Activated CD4-positive, alpha-beta T cell treated with anti-CD3 and anti-CD28 coated beads, Interleukin-2, amount 10 ng/mL, durations not matched to agents 7 days and 5 days (primary cell): Measurements from ENCODE around the gene ZDHHC19. TPM values are rescaled to one million over a fixed set of nuclear protein-coding genes. Genes with fewer than 3 reads are reported as not detected.
A peak's percentile ranks its signal among the peaks of the same experiment; 100 is the strongest.

Experiments used
- CTCF ChIA-PET: fragments of 350-600 bp; sonication (Branson Sonifier 250); formaldehyde crosslinking; loops from one replicate; lab custom pipeline; 2021; ENCODE audit warnings: antibody characterized with exemption; lab: Charles Lee
- POLR2A ChIA-PET: fragments of 350-600 bp; sonication (Branson Sonifier 250); formaldehyde crosslinking; loops from one replicate; lab custom pipeline; 2021; ENCODE audit warnings: antibody characterized with exemption; lab: Charles Lee
- DNase-seq: peaks from one replicate; pipeline ENCODE4 v3.0.0-alpha.2; 2020
- H3K27ac Mint-ChIP-seq: one replicate; pipeline ENCODE4 v1.8.0; 2021; ENCODE audit warnings: mild to moderate bottlenecking, moderate library complexity, mixed read lengths
- H3K27me3 Mint-ChIP-seq: one replicate; pipeline ENCODE4 v1.8.0; 2021; ENCODE audit warnings: mixed read lengths
- H3K36me3 Mint-ChIP-seq: one replicate; pipeline ENCODE4 v1.8.0; 2021; ENCODE audit warnings: low read depth, mixed read lengths
- H3K4me1 Mint-ChIP-seq: one replicate; pipeline ENCODE4 v1.8.0; 2021; ENCODE audit warnings: mixed read lengths
- H3K4me3 Mint-ChIP-seq: one replicate; pipeline ENCODE4 v1.8.0; 2021; ENCODE audit warnings: mild to moderate bottlenecking, moderate library complexity, mixed read lengths
- H3K9me3 Mint-ChIP-seq: one replicate; pipeline ENCODE4 v1.8.0; 2021; ENCODE audit warnings: mixed read lengths
- total RNA-seq, 2 experiments: library from RNA; stranded (reverse); gene quantifications; one replicate each; pipeline ENCODE4 v1.2.3, GENCODE V29; 2021

The ZDHHC19 gene
- total RNA-seq, 2 experiments from 2014 or later = not detected

DNA sequence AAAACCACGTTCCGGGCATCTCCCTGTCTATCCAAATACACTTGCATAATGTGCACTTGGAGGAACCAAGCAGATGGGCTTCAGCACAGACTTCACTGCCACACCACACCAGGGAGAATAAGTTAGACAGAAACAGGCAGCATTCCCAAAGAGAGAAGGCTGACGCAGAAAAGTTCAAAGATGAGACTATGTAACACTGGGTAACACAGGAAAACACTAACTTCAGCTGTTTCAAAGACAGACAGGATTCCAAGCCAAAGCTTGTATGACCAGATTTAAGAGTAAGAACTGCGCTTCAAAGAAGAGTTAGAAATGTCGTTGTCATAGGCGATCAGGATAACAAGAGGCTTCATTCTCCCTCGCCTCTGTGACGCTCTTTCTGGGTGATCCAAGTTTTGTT is 25.0 kb upstream of the ZDHHC19 start:
- H3K9me3 Mint-ChIP-seq = no peaks in the 10 kb centered on the region
- H3K4me3 Mint-ChIP-seq = no peak overlapping the region
- H3K27me3 Mint-ChIP-seq = no peaks in the 10 kb centered on the region
- peaks cover 19% of the 10 kb centered on the region for H3K36me3 Mint-ChIP-seq
- no peak for DNase-seq
- ChIA-PET CTCF (interaction anchor here (0.8 to 1.8 kb wide), 2 partner anchors 17 kb away, joined by 3 to 5 read pairs; no protein-coding TSS in a partner anchor), POLR2A (no interaction called here)
- no peak overlapping the region for H3K27ac Mint-ChIP-seq
- H3K4me1 Mint-ChIP-seq = peaks cover 9% of the 10 kb centered on the region

DNA sequence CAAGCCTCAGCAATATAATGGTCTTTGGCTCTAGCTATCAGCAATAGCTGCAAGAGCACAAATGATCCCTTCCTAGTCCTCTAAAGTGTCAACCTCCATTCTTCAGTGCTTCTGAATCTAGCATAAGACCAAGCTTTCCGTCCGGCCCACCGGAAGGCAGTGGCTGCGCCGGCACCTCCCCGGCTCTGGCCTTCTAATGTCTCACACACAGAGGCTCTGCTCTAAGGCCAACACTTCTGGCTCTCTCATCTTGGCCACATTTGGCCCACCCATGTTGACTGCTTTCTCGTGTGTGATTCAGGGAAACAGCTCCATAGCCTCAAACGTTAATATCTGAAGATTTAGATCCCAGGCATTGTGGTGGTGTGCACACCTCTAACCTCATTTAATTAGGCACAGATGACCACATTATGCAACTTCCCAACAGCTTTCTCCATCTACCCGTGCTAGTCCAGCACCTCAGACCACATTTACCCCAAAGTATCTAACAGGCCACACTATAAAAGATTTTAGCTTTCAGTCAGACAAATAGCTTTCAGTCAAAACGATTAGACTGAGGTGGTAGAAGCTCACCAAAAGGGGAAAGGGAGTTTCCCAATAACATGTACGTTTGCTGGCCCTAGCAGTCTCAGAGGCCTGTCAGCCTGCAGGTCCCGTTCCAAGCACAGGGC is 24.4 kb upstream of the ZDHHC19 start:
- no peak overlapping the region for H3K27ac Mint-ChIP-seq
- peaks cover 9% of the 10 kb centered on the region for H3K4me1 Mint-ChIP-seq
- CTCF ChIA-PET = interaction anchor here (0.7 to 1.8 kb wide), 4 partner anchors 16 to 293 kb away, joined by 3 to 5 read pairs (median 3); no protein-coding TSS in a partner anchor

DNA sequence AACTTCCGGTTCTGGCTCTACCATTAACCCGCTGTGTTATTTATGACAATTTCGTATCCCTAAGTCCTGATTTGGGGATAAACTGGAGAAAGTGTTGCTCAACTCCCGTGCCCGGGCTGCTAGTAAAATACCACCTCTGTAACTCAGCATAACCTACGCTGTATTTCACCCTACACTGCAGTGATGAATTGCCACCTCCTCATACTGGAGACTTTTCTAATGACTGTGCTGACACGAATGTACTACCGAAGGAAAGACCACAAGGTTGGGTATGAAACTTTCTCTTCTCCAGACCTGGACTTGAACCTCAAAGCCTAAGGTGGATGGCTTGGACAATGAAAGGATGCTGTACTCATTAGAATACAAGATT is 21.7 kb upstream of the ZDHHC19 start:
- Mint-ChIP-seq H3K36me3 (peaks cover 8% of the 10 kb centered on the region), H3K4me1 (peaks cover 9% of the 10 kb centered on the region), H3K9me3 (no peaks in the 10 kb centered on the region), H3K27me3 (no peaks in the 10 kb centered on the region), H3K27ac (no peak overlapping the region), H3K4me3 (no peak overlapping the region)
- CTCF ChIA-PET = no interaction called here
- no peak for DNase-seq
- POLR2A ChIA-PET = no interaction called here

More for the DNA sequence above, 24.4 kb upstream of the ZDHHC19 start:
- Mint-ChIP-seq H3K9me3 (no peaks in the 10 kb centered on the region), H3K27me3 (no peaks in the 10 kb centered on the region), H3K36me3 (peaks cover 16% of the 10 kb centered on the region), H3K4me3 (no peak overlapping the region)
- POLR2A ChIA-PET = no interaction called here
- DNase-seq = no peak

DNA sequence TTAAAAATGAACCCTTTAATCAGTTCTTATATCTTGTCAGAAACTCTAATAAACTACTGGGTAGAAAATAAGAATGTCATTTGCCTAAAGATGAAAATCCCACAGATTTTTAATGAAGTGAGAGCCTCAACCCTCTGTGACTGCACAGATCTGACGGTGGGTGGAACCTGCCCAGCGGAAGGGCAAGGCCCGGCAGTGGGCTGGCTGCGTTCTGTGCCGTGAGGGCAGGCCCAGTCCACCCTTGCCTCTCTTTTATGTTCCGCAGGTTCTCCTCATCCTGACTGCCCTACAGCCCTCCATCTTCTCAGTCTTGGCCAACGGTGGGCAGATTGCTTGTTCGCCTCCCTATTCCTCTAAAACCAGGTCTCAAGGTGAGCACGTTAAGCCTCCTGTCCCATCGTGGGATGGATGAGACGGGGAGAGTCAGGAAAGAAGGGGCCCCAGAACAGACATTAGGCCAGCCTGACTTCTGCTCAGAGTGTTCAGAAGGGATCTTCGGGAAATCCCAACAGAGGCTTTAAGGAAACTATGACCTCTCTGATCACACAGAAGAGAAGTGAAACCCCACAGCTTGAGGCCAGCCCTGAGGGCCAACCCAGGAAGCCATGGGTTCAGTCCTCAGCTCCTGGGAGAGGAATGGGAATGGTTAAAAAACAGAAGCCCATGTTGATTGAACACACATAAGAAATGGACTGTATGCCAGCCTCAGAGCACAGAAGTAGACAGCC is 21.1 kb upstream of the ZDHHC19 start:
- Mint-ChIP-seq H3K36me3 (peaks cover 6% of the 10 kb centered on the region), H3K27me3 (no peaks in the 10 kb centered on the region), H3K4me3 (no peak overlapping the region), H3K27ac (no peak overlapping the region), H3K4me1 (peaks cover 4% of the 10 kb centered on the region), H3K9me3 (no peaks in the 10 kb centered on the region)
- POLR2A ChIA-PET = no interaction called here
- CTCF ChIA-PET = no interaction called here
- DNase-seq = no peak

DNA sequence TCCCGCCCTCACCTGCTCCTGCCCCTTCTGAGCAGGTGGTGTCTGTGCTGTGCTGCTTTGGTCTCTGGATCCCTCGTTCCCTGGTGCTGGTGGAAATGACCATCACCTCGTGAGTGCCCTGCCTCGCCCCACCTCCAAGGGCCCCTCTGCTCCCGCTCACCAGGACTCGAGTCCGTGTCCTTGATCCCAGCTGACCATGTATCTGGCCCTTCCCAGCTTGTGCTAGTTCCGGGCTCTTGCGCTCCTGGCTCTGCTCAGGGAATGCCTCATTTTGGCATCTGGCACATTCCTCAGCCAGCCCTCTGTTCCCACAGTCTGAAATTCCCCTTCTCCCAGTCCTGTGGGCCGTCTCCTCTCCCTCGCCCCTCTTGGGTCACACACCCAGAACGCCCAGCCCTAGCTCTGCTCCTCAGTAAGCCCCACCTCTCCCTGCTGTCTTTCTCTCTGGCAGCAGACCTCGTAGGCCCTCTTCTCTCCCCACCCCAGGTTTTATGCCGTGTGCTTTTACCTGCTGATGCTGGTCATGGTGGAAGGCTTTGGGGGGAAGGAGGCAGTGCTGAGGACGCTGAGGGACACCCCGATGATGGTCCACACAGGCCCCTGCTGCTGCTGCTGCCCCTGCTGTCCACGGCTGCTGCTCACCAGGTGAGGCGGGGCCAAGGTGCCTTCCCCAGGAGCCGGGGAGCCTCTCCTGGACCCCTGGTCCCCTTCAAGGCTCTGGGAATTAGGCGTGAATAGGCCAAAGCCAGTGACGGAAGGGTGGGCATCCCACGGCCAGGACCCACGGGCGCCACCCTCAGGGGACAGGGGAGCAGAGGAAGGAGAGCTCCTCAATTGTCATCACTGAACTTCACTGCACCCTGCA is 16.7 kb upstream of the ZDHHC19 start:
- no peak for DNase-seq
- POLR2A ChIA-PET = no interaction called here
- peaks cover 4% of the 10 kb centered on the region for H3K27me3 Mint-ChIP-seq
- no peak overlapping the region for H3K27ac Mint-ChIP-seq
- CTCF ChIA-PET = interaction anchor here (0.9 to 1.5 kb wide), 2 partner anchors 9 to 13 kb away, joined by 4 to 6 read pairs; no protein-coding TSS in a partner anchor
- no peaks in the 10 kb centered on the region for H3K36me3 Mint-ChIP-seq
- no peaks in the 10 kb centered on the region for H3K9me3 Mint-ChIP-seq
- no peaks in the 10 kb centered on the region for H3K4me1 Mint-ChIP-seq
- no peak overlapping the region for H3K4me3 Mint-ChIP-seq

DNA sequence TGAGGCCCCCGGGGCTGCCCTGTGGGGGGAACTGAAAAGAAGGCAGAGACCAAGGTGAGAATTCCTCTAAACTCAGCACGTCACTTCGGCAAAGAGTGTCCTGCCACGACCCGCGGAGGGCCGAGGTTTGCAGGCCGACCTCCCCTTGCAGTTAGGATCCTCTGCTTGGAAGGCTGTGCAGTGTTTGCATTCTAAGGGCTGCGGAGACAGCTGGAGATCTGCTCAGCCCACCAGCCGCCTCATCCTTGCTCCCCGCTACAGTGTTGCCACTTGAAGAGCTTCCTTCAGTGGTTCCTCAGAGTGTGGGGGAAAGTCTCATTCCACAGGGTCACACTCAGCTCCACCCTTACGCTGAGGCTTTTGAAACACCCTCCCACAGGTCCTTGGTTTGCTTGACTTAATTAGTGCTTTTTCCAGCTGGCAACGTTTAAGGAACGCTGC is 15.9 kb upstream of the ZDHHC19 start:
- Mint-ChIP-seq H3K9me3 (no peaks in the 10 kb centered on the region), H3K4me1 (no peaks in the 10 kb centered on the region), H3K36me3 (no peaks in the 10 kb centered on the region), H3K4me3 (no peak overlapping the region), H3K27ac (no peak overlapping the region), H3K27me3 (peaks cover 5% of the 10 kb centered on the region)
- CTCF ChIA-PET = no interaction called here
- no peak for DNase-seq
- POLR2A ChIA-PET = no interaction called here

DNA sequence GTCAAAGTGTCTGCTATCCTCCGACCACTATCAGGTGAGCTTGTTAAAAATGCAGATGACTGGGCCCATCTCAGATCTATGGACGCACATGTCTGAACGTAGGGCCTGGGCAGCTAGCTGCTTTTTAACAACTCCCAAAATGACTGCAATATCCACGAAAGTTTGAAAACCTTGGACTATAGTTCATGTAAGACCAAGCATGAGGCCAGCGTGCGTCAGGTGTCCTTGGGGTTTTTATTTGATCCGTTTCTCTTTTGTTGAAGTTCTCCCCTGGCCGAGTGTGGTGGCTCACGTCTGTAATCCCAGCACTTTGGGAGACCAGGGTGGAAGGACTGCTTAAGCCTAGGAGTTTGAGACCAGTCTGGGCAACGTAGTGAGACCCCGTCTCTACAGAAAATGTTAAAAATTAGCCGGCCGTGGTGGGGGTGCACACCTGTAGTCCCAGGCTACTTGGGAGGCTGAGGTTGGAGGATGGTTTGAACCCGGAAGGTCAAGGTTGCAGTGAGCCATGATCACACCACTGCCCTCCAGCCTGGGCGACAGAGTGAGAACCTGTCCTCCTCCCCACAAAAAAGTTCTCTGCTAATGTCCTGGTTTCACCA is 14.7 kb upstream of the ZDHHC19 start:
- POLR2A ChIA-PET = no interaction called here
- H3K27me3 Mint-ChIP-seq = peaks cover 5% of the 10 kb centered on the region
- no peaks in the 10 kb centered on the region for H3K36me3 Mint-ChIP-seq
- H3K4me3 Mint-ChIP-seq = no peak overlapping the region
- CTCF ChIA-PET = no interaction called here
- DNase-seq = no peak
- no peaks in the 10 kb centered on the region for H3K9me3 Mint-ChIP-seq
- no peaks in the 10 kb centered on the region for H3K4me1 Mint-ChIP-seq
- no peak overlapping the region for H3K27ac Mint-ChIP-seq

DNA sequence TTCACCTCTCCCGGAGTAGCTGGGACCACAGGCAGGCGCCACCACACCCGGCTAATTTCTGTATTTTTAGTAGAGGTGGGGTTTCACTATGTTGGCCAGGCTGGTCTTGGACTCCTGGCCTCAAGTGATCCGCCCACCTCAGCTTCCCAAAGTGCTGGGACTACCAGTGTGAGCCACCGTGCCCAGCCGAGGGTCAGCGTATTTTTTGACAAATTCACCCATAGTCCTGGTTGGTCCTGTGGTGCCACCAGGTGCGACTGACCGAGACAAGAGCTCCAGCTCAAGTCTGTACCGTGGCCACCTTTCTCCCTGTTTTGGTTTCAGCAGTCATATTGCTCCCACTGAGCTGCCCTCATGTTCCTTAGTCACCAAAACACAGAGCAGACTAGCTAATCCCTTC is 13.9 kb upstream of the ZDHHC19 start:
- H3K4me1 Mint-ChIP-seq = peaks cover 1% of the 10 kb centered on the region
- H3K4me3 Mint-ChIP-seq = no peak overlapping the region
- no peak for DNase-seq
- peaks cover 5% of the 10 kb centered on the region for H3K27me3 Mint-ChIP-seq
- H3K9me3 Mint-ChIP-seq = no peaks in the 10 kb centered on the region
- no peak overlapping the region for H3K27ac Mint-ChIP-seq
- H3K36me3 Mint-ChIP-seq = no peaks in the 10 kb centered on the region
- POLR2A ChIA-PET = no interaction called here
- CTCF ChIA-PET = no interaction called here

DNA sequence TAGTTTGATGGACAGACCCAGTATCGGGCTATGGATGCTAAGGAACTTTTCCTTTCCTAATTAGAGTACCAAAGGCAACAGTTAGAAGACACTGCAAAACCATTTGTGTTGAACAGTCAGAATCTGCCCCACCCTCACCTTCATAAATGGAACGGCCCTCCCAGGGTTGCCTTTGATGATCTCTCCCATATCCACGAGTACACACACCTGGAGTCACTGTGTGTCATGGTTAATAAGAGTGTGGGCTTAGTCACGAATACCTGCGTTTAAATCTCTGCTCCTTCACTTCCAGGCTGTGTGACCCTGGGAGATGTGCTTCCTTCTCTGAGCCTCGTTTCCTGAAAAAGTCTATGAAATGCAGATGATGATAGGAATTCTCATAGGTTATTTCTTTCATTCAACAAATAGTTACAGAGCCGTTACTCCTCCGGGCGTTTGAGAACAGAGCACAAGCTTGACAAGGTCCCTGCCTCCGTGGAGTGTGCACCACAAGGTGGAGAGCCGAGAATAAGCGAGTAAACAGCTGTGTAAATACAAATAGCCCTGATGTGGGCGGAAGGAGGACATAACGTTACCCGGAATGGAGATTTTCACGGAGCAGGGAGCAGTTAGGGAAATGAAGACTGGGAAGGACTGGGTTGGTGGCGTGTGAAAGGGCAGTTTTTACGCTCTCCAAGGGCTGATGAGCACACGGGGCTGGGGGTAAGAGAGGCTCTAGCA is 11.8 kb upstream of the ZDHHC19 start:
- Mint-ChIP-seq H3K27ac (no peak overlapping the region), H3K27me3 (peaks cover 5% of the 10 kb centered on the region), H3K36me3 (no peaks in the 10 kb centered on the region), H3K4me1 (peaks cover 19% of the 10 kb centered on the region), H3K9me3 (no peaks in the 10 kb centered on the region), H3K4me3 (no peak overlapping the region)
- no peak for DNase-seq
- ChIA-PET POLR2A (no interaction called here), CTCF (no interaction called here)

DNA sequence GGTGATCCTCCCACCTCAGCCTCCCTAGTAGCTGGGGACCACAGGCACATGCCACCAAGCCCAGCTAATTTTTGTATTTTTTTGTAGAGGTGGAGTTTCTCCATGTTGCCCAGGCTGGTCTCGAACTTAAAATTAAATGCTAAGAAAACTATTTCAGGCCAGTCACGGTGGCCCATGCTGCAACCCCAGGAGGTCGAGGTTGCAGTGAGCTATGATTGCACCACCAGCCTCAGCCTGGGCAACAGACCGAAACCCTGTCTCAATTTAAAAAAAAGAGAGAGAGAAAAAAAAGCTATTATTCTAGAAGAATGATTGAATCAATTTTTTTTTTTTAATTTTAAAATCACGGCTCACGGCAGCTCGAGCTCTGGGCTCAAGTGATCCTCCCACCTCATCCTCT is 9.8 kb upstream of the ZDHHC19 start:
- CTCF ChIA-PET = no interaction called here
- POLR2A ChIA-PET = interaction anchor here (0.6 kb wide), 1 partner anchor 96 kb away, joined by 3 read pairs; no protein-coding TSS in a partner anchor
- Mint-ChIP-seq H3K9me3 (no peaks in the 10 kb centered on the region), H3K27ac (no peak overlapping the region), H3K4me3 (no peak overlapping the region), H3K36me3 (no peaks in the 10 kb centered on the region), H3K27me3 (peaks cover 5% of the 10 kb centered on the region), H3K4me1 (peaks cover 26% of the 10 kb centered on the region)
- DNase-seq = no peak

DNA sequence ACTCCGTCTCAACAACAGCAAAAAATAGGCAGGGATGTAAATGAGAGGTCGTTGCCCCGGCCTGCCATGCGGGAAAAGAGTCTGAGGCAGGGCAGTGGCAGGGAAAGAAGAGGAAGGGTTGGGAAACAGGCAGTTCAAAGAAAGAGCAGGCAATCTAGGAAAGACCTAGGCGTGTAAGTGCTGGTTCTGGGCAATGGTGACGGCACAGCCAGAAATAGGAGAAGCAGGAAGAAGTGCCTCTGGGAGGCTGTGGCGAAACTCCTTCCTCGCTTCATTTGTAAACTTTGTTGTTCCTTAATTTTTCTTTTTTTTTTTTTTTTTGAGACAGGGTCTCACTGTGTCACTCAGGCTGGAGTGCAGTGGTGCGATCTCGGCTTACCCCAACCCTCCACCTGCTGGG is 9.4 kb upstream of the ZDHHC19 start:
- POLR2A ChIA-PET = interaction anchor here (0.6 kb wide), 1 partner anchor 97 kb away, joined by 3 read pairs; no protein-coding TSS in a partner anchor
- H3K9me3 Mint-ChIP-seq = no peaks in the 10 kb centered on the region
- peaks cover 26% of the 10 kb centered on the region for H3K4me1 Mint-ChIP-seq
- peaks cover 5% of the 10 kb centered on the region for H3K27me3 Mint-ChIP-seq
- no peak overlapping the region for H3K4me3 Mint-ChIP-seq
- no peaks in the 10 kb centered on the region for H3K36me3 Mint-ChIP-seq
- DNase-seq = no peak
- CTCF ChIA-PET = interaction anchor here (1.0 kb wide), 1 partner anchor 147 kb away, joined by 3 read pairs; no protein-coding TSS in a partner anchor
- no peak overlapping the region for H3K27ac Mint-ChIP-seq

DNA sequence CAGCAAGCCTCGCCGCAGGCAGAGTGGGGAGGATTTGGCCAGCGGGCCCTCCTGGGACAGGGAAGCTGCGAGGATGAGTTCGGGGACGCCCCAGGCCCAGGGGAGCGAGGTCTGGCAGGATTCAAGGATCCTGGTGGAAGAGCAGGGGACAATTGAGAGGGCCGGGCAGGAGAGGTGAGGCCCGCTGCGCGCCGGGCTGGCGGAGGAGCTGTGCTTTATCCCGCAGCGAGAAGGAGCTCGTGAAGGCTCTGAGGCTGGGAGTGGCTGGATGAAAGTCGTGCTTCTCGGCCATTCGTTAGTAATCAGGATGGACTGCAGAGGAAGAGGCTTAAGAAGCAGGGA is 8.7 kb upstream of the ZDHHC19 start:
- ChIA-PET CTCF (interaction anchor here (0.5 to 2.3 kb wide), 4 partner anchors 8 to 299 kb away, joined by 3 to 6 read pairs (median 3); no protein-coding TSS in a partner anchor), POLR2A (no interaction called here)

More for the DNA sequence above, 8.7 kb upstream of the ZDHHC19 start:
- Mint-ChIP-seq H3K4me1 (peaks cover 26% of the 10 kb centered on the region), H3K4me3 (no peak overlapping the region), H3K9me3 (no peaks in the 10 kb centered on the region), H3K27ac (peak overlapping the region; percentile 78), H3K27me3 (peaks cover 5% of the 10 kb centered on the region), H3K36me3 (no peaks in the 10 kb centered on the region)
- DNase-seq = no peak
